GM19043 (cell line): ENCODE data around the gene EPHA8.

ENCODE experiments used
- ATAC-seq: cut with Tn5 transposase; IDR thresholded peaks from one replicate; pipeline ENCODE4 v1.9.1; 2021; ENCODE audit warnings: low read depth; ENCODE audit not compliant: unreplicated experiment

EPHA8 gene

GRCh38 chr1:22535399-22535798, 27.9 kb upstream of the EPHA8 start:
- no peak for ATAC-seq

- no peak for ATAC-seq
These were observed 26.8 kb upstream of the EPHA8 start for GRCh38 chr1:22536506-22536905.

GRCh38 chr1:22537441-22538139, 25.7 kb upstream of the EPHA8 start:
- no peak for ATAC-seq

- ATAC-seq, result no peak
These were observed 23.7 kb upstream of the EPHA8 start for GRCh38 chr1:22539510-22540118.

DNA sequence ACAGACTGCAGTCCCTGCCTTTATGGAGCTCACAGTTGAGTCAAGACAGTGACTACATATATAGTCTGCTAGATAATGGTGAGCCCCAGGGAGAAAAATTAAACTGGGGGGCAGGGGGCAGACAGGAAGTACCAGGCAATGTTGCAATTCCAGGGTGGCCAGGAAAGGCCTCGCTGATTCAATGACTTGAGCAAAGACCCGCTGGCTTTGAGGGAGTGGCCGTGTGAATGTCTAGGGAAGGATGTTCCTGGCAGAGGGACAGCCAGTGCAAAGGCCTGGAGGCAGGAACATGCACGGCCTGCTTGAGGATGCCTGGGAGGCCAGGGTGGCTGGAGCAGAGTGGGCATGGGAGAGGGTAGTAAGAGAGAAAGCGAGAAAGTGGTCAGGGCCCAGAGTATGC, 23.0 kb upstream of the EPHA8 start:
- no peak for ATAC-seq

DNA sequence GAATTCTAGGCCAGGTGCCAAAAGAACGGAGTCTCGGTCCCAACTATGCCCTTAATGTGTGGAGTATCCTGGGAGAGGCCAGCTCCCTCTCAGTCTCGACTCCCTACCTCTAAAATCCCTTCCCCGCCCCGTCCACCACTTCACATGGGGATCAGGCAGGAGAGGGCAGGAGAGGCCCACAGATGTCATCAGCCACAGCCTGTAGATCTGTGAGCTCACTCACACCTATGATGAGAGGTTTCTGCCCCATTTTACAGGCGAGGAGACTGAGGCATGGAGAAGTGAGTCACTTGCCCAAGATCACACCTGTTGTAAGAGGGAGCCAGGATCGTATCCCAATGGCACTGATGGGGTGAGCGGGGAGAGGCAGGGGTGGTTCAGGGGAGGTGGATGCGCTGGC, 20.4 kb upstream of the EPHA8 start:
- ATAC-seq, result no peak

- no peak for ATAC-seq
These were observed 19.6 kb upstream of the EPHA8 start for GRCh38 chr1:22543679-22544078.

- no peak for ATAC-seq
These were observed 18.7 kb upstream of the EPHA8 start for GRCh38 chr1:22544606-22545005.

GRCh38 chr1:22545141-22545540, 18.1 kb upstream of the EPHA8 start:
- ATAC-seq, result no peak

DNA sequence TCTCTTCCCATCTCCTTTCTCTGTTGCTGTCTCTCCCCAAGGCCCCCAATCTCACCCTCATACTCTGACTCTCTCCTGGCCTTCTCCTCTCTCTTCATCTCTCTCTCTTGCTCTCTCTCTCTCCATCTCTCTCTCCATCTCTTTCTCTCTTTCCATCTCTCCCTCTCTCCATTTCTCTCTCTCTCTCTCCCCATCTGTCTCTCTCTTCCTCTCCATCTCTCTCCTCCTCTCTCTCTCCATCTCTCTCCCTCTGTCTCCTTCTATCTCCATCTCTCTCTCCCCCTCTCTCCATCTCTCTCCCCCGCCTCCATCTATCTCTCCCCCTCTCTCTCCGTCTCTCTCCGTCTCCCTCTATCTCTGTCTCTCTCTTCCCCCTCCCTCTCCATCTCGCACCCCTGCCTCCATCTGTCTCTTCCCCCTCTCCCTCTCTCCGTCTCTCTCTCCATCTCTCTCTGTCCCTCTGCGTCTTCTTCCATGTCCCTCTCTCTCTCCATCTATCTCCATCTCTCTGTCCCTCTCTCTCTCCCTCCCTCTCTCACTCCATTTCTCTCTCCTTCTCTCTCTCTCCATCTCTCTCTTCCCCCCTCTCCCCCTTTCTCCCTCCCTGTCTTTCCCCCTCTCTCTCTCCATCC, 16.0 kb upstream of the EPHA8 start:
- no peak for ATAC-seq

DNA sequence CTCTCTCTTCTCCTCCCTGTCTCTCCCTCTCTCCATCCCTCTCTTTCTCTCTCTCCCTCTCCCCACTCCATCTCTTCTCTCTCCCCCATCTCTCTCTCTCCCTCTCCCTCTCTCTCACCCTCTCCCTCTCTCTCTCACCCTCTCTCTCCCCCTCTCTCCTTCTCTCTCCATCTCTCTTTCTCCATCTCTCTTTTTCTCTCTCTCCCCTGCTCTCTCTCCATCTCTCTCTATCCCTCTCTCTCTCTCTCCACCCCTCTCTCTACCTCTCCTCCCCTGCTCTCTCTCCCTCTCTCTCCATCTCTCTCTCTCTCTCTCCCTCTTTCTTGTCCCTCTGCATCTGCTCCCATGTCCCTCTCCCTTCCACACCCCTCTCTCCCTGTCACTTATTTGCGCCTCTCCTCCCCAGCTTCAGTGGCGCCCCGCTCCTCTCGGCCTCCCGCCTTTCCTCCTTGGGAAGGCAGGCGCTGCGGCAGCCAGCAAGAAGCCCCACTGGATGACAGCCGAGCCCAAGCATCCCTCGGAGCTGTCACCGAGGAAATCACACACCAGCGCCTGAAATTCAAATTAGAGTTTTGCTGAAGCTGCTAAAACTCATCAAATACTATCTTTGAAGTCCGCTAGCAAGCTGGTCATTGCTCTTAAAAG, 15.3 kb upstream of the EPHA8 start:
- no peak for ATAC-seq

DNA sequence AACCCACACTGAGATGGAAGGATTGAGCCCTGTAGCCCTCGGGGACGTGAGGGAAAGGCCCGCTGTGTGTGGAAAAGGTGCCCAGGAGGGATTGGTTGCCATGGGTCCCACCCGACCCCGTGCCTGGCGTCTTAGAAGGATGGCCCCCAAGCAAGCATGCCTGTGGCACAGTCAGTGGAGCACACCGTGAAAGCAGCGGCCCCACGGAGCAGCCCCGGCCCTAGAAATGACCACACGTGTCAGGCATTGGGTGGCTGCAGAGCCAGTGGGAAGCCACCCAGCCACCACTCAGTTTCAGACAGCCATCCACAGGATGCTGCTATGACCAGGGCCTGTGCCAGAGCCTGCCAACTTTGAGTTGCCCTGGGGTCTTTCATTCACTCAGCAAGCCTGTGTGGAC, 13.3 kb upstream of the EPHA8 start:
- no peak for ATAC-seq

DNA sequence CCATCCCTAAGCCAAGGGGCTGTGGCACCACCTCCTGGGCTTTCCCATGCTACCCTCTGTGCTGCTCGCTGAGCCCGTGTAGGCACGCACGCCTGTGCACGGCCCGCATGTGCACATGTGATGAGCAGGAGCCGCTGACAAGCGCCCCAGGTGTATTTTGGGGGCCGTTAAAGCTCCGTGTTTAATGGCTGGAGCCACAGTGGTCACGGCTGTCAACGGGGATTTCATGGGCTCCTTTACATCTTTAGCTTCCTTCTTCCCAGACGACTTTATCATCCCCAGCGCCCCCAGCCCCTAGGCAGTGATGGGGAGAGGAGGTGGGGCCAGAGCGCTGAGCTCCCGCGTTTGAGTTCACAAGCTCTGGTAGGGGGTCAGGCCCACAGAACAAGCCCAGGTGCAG, 11.7 kb upstream of the EPHA8 start:
- no peak for ATAC-seq

- no peak for ATAC-seq
These were observed 11.3 kb upstream of the EPHA8 start for GRCh38 chr1:22552021-22552420.

DNA sequence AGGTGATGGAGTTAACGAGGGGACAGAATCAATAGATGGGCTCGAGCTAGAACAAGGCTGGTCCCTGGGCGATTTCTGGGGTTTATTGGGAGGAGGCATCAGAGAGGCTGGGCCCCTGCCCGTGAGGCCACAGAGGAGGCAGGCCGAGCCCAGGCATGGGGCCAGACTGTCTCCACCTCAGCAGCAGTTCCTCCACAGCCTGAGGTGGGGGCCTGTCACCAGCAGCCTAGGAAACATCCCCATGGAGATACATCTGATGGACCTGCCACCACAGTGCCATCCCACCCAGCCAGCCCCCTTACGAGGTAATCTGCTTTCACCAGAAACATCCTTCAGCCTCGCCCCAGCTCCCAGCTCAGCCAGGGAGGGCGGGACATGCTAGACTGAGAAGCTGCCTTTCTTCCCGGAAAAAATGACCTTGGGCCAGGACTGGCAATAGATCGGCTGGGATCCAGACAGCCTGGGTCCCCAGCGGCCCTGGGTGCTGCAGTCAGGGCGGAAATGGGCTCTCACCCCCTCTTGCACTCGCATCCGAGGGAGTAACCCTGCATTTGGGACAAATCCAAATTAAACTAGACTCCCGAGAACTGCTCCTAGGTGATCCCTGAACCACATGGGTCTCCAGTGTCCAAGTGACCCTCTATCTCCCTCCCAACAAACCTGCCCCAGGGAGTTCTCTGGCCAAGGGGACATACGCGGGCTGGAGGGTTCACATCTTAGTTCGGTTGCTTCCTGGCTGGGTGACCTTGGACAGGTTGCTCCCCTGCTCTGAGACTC, 10.0 kb upstream of the EPHA8 start:
- no peak for ATAC-seq

DNA sequence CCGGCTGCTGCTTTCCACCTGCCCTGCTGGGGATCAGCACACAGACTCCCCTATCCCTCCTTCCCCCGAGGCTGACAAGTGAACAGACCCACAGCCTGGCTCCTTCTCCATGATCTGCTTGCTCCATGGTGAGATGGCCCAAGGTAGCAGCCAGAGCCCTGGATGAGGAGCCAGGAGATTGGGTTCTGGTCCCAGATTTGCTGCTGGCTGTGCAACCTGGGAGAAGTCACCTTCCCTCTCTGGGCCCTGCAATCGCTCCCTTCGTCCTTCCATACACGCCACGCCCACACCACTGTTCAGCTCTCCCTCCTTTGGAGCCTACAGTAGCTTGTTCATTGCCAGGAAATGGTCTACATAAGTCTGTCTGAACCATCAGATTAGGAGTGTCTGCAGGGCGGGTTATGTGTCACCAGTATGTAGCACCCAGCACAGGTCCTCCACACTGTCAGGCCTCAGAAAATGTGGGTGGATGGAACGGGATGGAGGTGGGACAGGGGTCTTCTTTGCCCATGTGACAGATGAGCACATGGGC, 9.2 kb upstream of the EPHA8 start:
- no peak for ATAC-seq

DNA sequence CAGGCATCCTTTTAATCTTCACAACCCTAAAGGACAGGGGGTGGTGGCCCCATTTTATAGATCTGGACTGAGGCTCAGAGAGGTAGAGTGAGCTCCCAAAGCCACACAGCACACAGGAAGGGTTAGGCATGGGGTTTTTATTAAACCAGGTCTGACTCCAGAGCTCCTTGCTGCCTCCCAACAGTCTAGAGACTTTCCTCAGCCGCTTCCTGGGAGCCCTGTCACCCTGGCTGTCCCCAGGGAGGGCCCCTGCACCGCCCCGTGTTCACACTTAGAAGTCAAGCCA, 8.0 kb upstream of the EPHA8 start:
- ATAC-seq, result no peak

DNA sequence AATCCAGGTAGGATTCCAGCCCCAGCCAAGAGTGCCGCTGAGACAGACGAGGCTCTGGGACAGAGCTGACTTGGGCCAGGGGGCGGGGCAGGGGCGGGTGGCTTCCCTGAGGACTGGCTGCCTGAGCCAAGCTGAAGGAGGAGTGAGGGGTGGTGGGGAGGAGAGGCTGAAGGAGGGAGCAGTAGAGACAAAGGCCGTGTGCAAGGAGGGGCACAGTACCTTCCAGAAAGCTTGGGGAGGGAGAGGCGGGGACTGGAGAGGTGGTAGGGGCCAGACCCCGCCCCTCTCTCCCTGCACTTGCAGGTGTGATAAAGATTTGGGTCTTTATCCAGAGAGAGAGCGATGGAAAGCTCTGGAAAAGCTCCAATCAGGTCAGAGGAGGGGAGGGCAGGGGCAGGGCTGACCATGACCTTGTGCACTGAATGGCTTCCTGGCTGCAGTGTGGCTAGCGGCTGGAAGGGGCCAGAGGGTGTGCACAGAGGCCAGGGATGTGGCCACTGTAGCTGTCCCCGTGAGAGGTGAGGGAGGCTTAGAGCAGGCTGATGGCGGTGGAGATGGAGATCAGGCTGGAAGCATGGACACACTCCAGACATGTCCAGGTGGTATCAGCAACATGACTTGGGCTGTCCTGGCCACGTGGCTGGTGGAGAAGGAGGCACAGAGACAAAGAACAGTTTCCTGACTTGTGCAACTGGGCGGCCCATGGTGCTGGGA, 6.7 kb upstream of the EPHA8 start:
- ATAC-seq, result no peak

GRCh38 chr1:22557341-22557950, 5.8 kb upstream of the EPHA8 start:
- ATAC-seq, result no peak
